Mesodermal cell (in vitro differentiated cells): ENCODE results near the gene GABBR2.

Experiments
- H3K27ac ChIP-seq: 2 replicates; pipeline ENCODE4 v1.7.0; 2013; ENCODE audit warnings: mild to moderate bottlenecking, low read depth, low read length, moderate library complexity; ENCODE audit not compliant: severe bottlenecking
- H3K36me3 ChIP-seq: 2 replicates; pipeline ENCODE4 v1.7.1; 2013; ENCODE audit warnings: mild to moderate bottlenecking, low read length, moderate library complexity; ENCODE audit not compliant: control insufficient read depth, insufficient read depth
- H3K4me1 ChIP-seq: one replicate; pipeline ENCODE4 v1.7.1; 2013; ENCODE audit warnings: mild to moderate bottlenecking, low read length; ENCODE audit not compliant: insufficient read depth, control insufficient read depth, poor library complexity, severe bottlenecking
- H3K4me3 ChIP-seq: 2 replicates; pipeline ENCODE4 v1.7.0; 2013; ENCODE audit warnings: low read length, control low read depth, mild to moderate bottlenecking; ENCODE audit not compliant: insufficient read depth, poor library complexity, severe bottlenecking; ENCODE audit errors: extremely low read depth
- H3K9me3 ChIP-seq: 2 replicates; pipeline ENCODE4 v1.7.1; 2013; ENCODE audit warnings: mild to moderate bottlenecking, low read length, moderate library complexity; ENCODE audit not compliant: control insufficient read depth
- WGBS, 2 experiments: methylation state at CpG; one replicate each; pipeline ENCODE4 v1.1.5; 2013; ENCODE audit warnings: missing lambda C conversion rate in 2 of 2; ENCODE audit not compliant: insufficient coverage in 2 of 2; 5-methylcytosine and 5-hydroxymethylcytosine counted together

Gene GABBR2

GRCh38 chr9:98652741-98653140 lies 56.0 kb downstream of the GABBR2 start:
- no peaks in the 10 kb centered on the region for H3K4me1 ChIP-seq
- no peaks in the 10 kb centered on the region for H3K9me3 ChIP-seq
- H3K27ac ChIP-seq = no peak overlapping the region
- no peak overlapping the region for H3K4me3 ChIP-seq
- H3K36me3 ChIP-seq = no peaks in the 10 kb centered on the region
- WGBS, 2 experiments = 87 to 95% methylated on average over 2 of the region's 2 CpGs

- no peaks in the 10 kb centered on the region for H3K4me1 ChIP-seq
- H3K27ac ChIP-seq = no peak overlapping the region
- WGBS, 2 experiments = 90 to 93% methylated on average over 3 of the region's 3 CpGs
- H3K36me3 ChIP-seq = no peaks in the 10 kb centered on the region
- no peak overlapping the region for H3K4me3 ChIP-seq
- H3K9me3 ChIP-seq = no peaks in the 10 kb centered on the region
Observed at GRCh38 chr9:98652302-98652701, 56.4 kb downstream of the GABBR2 start.

GRCh38 chr9:98647236-98647635 lies 61.5 kb downstream of the GABBR2 start:
- Histone ChIP-seq H3K36me3 (no peaks in the 10 kb centered on the region), H3K9me3 (no peaks in the 10 kb centered on the region), H3K27ac (no peak overlapping the region), H3K4me3 (no peak overlapping the region), H3K4me1 (no peaks in the 10 kb centered on the region)
- 95 to 97% methylated on average over 6 to 8 of the region's 10 CpGs for WGBS, 2 experiments

- H3K27ac ChIP-seq = no peak overlapping the region
- no peaks in the 10 kb centered on the region for H3K4me1 ChIP-seq
- H3K9me3 ChIP-seq = no peaks in the 10 kb centered on the region
- no peaks in the 10 kb centered on the region for H3K36me3 ChIP-seq
- 87% methylated on average over 3 of the region's 4 CpGs; no CpG with 5 or more reads in 1 of the 2 experiments for WGBS, 2 experiments
- no peak overlapping the region for H3K4me3 ChIP-seq
Observed at GRCh38 chr9:98644011-98644410, 64.7 kb downstream of the GABBR2 start.

GRCh38 chr9:98642661-98643312 lies 65.9 kb downstream of the GABBR2 start:
- Histone ChIP-seq H3K4me3 (no peak overlapping the region), H3K36me3 (no peaks in the 10 kb centered on the region), H3K9me3 (no peaks in the 10 kb centered on the region), H3K4me1 (no peaks in the 10 kb centered on the region), H3K27ac (no peak overlapping the region)
- WGBS, 2 experiments = 88 to 96% methylated on average over 7 to 8 of the region's 10 CpGs

- no peak overlapping the region for H3K27ac ChIP-seq
- H3K4me3 ChIP-seq = no peak overlapping the region
- WGBS, 2 experiments = 91 to 98% methylated on average over 7 to 8 of the region's 10 CpGs
- peaks cover 4% of the 10 kb centered on the region for H3K9me3 ChIP-seq
- no peaks in the 10 kb centered on the region for H3K36me3 ChIP-seq
- H3K4me1 ChIP-seq = no peaks in the 10 kb centered on the region
Observed at GRCh38 chr9:98641695-98642094, 67.0 kb downstream of the GABBR2 start.

- 89 to 95% methylated on average over 1 to 3 of the region's 3 CpGs for WGBS, 2 experiments
- Histone ChIP-seq H3K9me3 (peaks cover 4% of the 10 kb centered on the region), H3K4me3 (no peak overlapping the region), H3K4me1 (no peaks in the 10 kb centered on the region), H3K36me3 (no peaks in the 10 kb centered on the region), H3K27ac (no peak overlapping the region)
Observed at GRCh38 chr9:98640394-98640793, 68.3 kb downstream of the GABBR2 start.

GRCh38 chr9:98639133-98639532 lies 69.6 kb downstream of the GABBR2 start:
- WGBS, 2 experiments = no CpG with 5 or more reads among the region's 1 CpG
- Histone ChIP-seq H3K4me3 (no peak overlapping the region), H3K4me1 (no peaks in the 10 kb centered on the region), H3K9me3 (peaks cover 4% of the 10 kb centered on the region), H3K27ac (no peak overlapping the region), H3K36me3 (no peaks in the 10 kb centered on the region)

- H3K4me3 ChIP-seq = no peak overlapping the region
- peaks cover 4% of the 10 kb centered on the region for H3K9me3 ChIP-seq
- no peaks in the 10 kb centered on the region for H3K36me3 ChIP-seq
- no peaks in the 10 kb centered on the region for H3K4me1 ChIP-seq
- H3K27ac ChIP-seq = no peak overlapping the region
- 100% methylated on average over 1 of the region's 1 CpG; no CpG with 5 or more reads in 1 of the 2 experiments for WGBS, 2 experiments
Observed at GRCh38 chr9:98637381-98637780, 71.4 kb downstream of the GABBR2 start.

GRCh38 chr9:98635374-98635773 lies 73.4 kb downstream of the GABBR2 start:
- no peak overlapping the region for H3K27ac ChIP-seq
- H3K4me3 ChIP-seq = no peak overlapping the region
- no peaks in the 10 kb centered on the region for H3K4me1 ChIP-seq
- H3K9me3 ChIP-seq = peaks cover 4% of the 10 kb centered on the region
- no peaks in the 10 kb centered on the region for H3K36me3 ChIP-seq
- 100% methylated on average over 1 of the region's 2 CpGs; no CpG with 5 or more reads in 1 of the 2 experiments for WGBS, 2 experiments

GRCh38 chr9:98634685-98635336 lies 73.9 kb downstream of the GABBR2 start:
- 79 to 91% methylated on average over 6 to 7 of the region's 7 CpGs for WGBS, 2 experiments
- Histone ChIP-seq H3K36me3 (no peaks in the 10 kb centered on the region), H3K27ac (no peak overlapping the region), H3K4me1 (no peaks in the 10 kb centered on the region), H3K4me3 (no peak overlapping the region), H3K9me3 (peaks cover 4% of the 10 kb centered on the region)
